Placental epithelial cell (primary cell): ENCODE measurements around the gene FOXI1. TPM values are rescaled to one million over a fixed set of nuclear protein-coding genes. Genes with fewer than 3 reads are reported as not detected.

Source experiments
- total RNA-seq: library from RNA; depleted of rRNA; stranded (reverse); fragments of >200 nt; gene quantifications from 2 replicates; pipeline ENCODE4 v1.2.3, GENCODE V29; 2012

The FOXI1 gene
- not detected in 2 replicates for total RNA-seq

GRCh38 chr5:170105642-170106611 lies at the start of gene FOXI1:
TSS of gene FOXI1 (plus strand) at chr5:170105897. CDS start at chr5:170105958, 61 bp downstream.

Other genes starting within 250 kb of the FOXI1 start
- not detected in 2 replicates for gene INSYN2B, start 125.4 kb upstream of the FOXI1 start, total RNA-seq
- not detected in 2 replicates for gene C5orf58, start 127.1 kb downstream of the FOXI1 start, total RNA-seq
- not detected in 2 replicates for gene LCP2, start 191.9 kb downstream of the FOXI1 start, total RNA-seq